Hepatocyte (in vitro differentiated cells): ENCODE results near the gene GPR156.

Experiments
- EZH2 ChIP-seq: fragments of 200-600 bp; sonication (generic); IDR thresholded peaks from 2 replicates; pipeline ENCODE4 v1.6.1; 2016; ENCODE audit warnings: antibody characterized with exemption, mild to moderate bottlenecking, borderline replicate concordance
- EZH2phosphoT487 ChIP-seq: fragments of 200-600 bp; sonication (generic); IDR thresholded peaks from one replicate; pipeline ENCODE4 v1.6.1; 2018; ENCODE audit warnings: antibody characterized with exemption, mild to moderate bottlenecking, low read depth, moderate library complexity; ENCODE audit not compliant: unreplicated experiment, severe bottlenecking
- TF ChIP-seq, protein P1 (sequence below): fragments of 200-600 bp; sonication (generic); IDR thresholded peaks from 2 replicates; pipeline ENCODE4 v1.5.1; 2016; ENCODE audit warnings: antibody characterized with exemption, mild to moderate bottlenecking; ENCODE audit not compliant: poor library complexity

DNA sequence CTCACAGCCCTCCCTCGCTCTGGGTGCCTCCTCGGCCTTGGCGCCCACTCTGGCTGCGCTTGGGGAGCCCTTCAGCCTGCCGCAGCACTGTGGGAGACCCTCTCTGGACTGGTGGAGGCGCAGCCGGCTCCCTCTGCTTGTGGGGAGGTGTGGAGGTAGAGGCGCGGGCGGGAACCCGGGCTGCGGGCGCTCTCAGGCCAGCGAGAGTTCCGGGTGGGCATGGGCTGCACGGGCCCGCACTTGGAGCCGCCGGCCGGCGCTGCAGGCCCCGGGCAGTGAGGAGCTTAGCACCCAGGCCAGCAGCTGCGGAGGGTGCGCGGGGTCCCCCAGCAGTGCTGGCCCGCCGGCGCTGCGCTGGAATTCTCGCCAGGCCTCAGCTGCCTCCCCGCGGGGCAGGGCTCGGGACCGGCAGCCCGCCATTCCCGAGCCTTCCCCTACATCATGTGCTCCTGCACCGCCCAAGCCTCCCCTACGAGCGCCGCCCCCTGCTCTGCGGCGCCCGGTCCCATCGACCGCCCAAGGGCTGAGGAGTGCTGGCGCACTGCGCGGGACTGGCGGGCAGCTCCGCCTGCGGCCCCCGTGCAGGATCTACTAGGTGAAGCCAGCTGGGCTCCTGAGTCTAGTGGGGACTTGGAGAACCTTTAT, 144.8 kb downstream of the GPR156 start:
- TF ChIP-seq, protein P1, sequence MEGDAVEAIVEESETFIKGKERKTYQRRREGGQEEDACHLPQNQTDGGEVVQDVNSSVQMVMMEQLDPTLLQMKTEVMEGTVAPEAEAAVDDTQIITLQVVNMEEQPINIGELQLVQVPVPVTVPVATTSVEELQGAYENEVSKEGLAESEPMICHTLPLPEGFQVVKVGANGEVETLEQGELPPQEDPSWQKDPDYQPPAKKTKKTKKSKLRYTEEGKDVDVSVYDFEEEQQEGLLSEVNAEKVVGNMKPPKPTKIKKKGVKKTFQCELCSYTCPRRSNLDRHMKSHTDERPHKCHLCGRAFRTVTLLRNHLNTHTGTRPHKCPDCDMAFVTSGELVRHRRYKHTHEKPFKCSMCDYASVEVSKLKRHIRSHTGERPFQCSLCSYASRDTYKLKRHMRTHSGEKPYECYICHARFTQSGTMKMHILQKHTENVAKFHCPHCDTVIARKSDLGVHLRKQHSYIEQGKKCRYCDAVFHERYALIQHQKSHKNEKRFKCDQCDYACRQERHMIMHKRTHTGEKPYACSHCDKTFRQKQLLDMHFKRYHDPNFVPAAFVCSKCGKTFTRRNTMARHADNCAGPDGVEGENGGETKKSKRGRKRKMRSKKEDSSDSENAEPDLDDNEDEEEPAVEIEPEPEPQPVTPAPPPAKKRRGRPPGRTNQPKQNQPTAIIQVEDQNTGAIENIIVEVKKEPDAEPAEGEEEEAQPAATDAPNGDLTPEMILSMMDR, result no peak
- TF ChIP-seq EZH2 (no peak), EZH2phosphoT487 (no peak)
